WERI-Rb-1 (cell line): ENCODE data around the gene LHFPL2.

ENCODE experiments used
- DNase-seq: peaks from one replicate; pipeline ENCODE4 v3.0.0-alpha.2; 2020
- H3K27ac ChIP-seq: fragments of 250-450 bp; sonication (Bioruptor Pico); 2 replicates; pipeline ENCODE4 v1.5.1; 2020; ENCODE audit warnings: mild to moderate bottlenecking, moderate library complexity
- H3K27me3 ChIP-seq: fragments of 250-450 bp; sonication (Bioruptor Pico); 2 replicates; pipeline ENCODE4 v1.5.1; 2021; ENCODE audit warnings: mild to moderate bottlenecking, low read depth, moderate library complexity; ENCODE audit not compliant: insufficient read depth, severe bottlenecking
- H3K36me3 ChIP-seq: fragments of 250-450 bp; sonication (Bioruptor Pico); 2 replicates; pipeline ENCODE4 v1.5.1; 2020; ENCODE audit warnings: mild to moderate bottlenecking, moderate library complexity
- H3K4me3 ChIP-seq: 2 replicates; pipeline ENCODE4 v1.5.1; 2011; ENCODE audit warnings: low read depth, mild to moderate bottlenecking, control low read depth, low read length
- H3K9me3 ChIP-seq: fragments of 250-450 bp; sonication (Bioruptor Pico); 2 replicates; pipeline ENCODE4 v1.5.1; 2021; ENCODE audit warnings: mild to moderate bottlenecking, moderate library complexity; ENCODE audit not compliant: severe bottlenecking
- TF ChIP-seq, protein P1 (sequence below): IDR thresholded peaks from 2 replicates; pipeline ENCODE4 v1.5.1; 2011; ENCODE audit warnings: low read depth, mild to moderate bottlenecking, control low read depth, inconsistent platforms, low read length

Gene LHFPL2

GRCh38 chr5:78637468-78637867 is 11.1 kb downstream of the LHFPL2 start:
- DNase-seq: no peak
- Histone ChIP-seq H3K36me3 (no peaks in the 10 kb centered on the region; the same call in 1 of the 2 replicates), H3K4me3 (no peak overlapping the region), H3K27me3 (no peaks in the 10 kb centered on the region), H3K9me3 (no peaks in the 10 kb centered on the region), H3K27ac (no peak overlapping the region)
- TF ChIP-seq, protein P1, sequence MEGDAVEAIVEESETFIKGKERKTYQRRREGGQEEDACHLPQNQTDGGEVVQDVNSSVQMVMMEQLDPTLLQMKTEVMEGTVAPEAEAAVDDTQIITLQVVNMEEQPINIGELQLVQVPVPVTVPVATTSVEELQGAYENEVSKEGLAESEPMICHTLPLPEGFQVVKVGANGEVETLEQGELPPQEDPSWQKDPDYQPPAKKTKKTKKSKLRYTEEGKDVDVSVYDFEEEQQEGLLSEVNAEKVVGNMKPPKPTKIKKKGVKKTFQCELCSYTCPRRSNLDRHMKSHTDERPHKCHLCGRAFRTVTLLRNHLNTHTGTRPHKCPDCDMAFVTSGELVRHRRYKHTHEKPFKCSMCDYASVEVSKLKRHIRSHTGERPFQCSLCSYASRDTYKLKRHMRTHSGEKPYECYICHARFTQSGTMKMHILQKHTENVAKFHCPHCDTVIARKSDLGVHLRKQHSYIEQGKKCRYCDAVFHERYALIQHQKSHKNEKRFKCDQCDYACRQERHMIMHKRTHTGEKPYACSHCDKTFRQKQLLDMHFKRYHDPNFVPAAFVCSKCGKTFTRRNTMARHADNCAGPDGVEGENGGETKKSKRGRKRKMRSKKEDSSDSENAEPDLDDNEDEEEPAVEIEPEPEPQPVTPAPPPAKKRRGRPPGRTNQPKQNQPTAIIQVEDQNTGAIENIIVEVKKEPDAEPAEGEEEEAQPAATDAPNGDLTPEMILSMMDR: no peak

DNA sequence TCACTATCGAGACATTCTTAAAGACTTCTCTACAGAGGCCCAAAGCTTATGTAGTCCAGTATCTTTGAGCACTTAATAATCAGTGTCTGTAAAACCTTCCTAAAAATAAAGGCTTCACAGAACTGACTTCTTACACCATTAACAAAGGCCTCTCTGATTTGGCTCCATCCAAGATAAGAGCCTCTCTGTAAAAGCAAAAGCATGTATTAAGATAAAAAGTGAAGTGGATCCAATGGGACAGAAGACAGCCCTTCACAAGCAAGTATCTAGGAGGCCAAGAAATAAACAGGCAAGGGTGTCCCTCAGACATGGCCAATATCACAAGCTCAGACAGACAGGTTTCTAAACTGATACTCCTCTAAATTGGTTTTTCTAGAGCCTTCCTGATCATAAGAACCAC is 11.9 kb downstream of the LHFPL2 start:
- H3K36me3 ChIP-seq: peaks cover 5% of the 10 kb centered on the region
- TF ChIP-seq, protein P1: no peak
- DNase-seq: no peak
- no peaks in the 10 kb centered on the region for H3K27me3 ChIP-seq
- no peaks in the 10 kb centered on the region for H3K9me3 ChIP-seq
- H3K27ac ChIP-seq: no peak overlapping the region
- no peak overlapping the region for H3K4me3 ChIP-seq

- H3K27ac ChIP-seq: no peak overlapping the region
- H3K36me3 ChIP-seq: peaks cover 22% of the 10 kb centered on the region
- H3K27me3 ChIP-seq: no peaks in the 10 kb centered on the region
- no peak for DNase-seq
- H3K4me3 ChIP-seq: no peak overlapping the region
- H3K9me3 ChIP-seq: no peaks in the 10 kb centered on the region
- TF ChIP-seq, protein P1: 0 out of 2 replicates have a peak, but pooled peaks have one; percentile 9
Measured at GRCh38 chr5:78634634-78635033, 13.9 kb downstream of the LHFPL2 start.

GRCh38 chr5:78634229-78634628 is 14.3 kb downstream of the LHFPL2 start:
- H3K9me3 ChIP-seq: no peaks in the 10 kb centered on the region
- H3K36me3 ChIP-seq: peaks cover 22% of the 10 kb centered on the region
- no peak overlapping the region for H3K4me3 ChIP-seq
- no peaks in the 10 kb centered on the region for H3K27me3 ChIP-seq
- H3K27ac ChIP-seq: no peak overlapping the region
- DNase-seq: no peak
- TF ChIP-seq, protein P1: no peak

DNA sequence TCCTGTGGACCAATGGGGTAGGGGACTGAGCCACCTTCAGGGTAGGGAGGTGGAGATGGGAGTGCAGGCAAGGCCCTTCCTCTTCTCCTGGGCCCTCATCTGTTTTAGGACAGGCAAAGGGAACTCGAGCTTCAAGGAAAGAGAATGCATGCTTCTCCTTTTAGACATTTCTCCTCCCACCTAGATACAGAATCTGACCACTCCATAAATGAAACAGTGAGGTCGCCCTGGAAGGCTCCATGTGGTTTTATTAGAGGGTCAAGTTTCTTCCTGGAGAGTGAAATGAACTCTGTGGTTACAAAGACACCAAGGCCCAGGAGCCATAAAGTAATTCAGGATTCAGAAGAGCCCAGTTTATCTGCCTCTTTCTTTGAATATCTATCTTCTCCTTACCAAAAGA is 14.9 kb downstream of the LHFPL2 start:
- no peak overlapping the region for H3K4me3 ChIP-seq
- TF ChIP-seq, protein P1: no peak
- H3K27ac ChIP-seq: no peak overlapping the region
- DNase-seq: no peak
- H3K27me3 ChIP-seq: no peaks in the 10 kb centered on the region
- peaks cover 22% of the 10 kb centered on the region for H3K36me3 ChIP-seq
- H3K9me3 ChIP-seq: no peaks in the 10 kb centered on the region

DNA sequence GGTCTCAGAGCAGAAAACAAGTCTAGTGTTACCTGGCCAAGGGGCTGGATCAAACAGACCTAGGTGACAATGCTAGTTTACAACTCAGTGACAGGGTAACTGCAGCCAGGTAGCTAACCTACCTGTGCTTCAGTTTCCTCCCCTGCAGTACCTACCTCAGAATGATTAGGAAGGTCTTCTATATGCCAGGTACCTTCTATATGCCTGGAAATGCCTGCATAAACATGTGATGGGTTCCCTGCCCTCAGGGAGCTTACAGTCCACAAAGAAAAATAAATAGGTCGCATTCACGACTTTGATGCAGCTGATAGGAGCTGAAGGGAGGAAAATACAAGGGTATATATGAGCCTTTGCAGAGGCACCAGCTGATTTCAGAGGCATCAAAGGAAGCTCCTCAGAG is 16.1 kb downstream of the LHFPL2 start:
- no peak overlapping the region for H3K4me3 ChIP-seq
- H3K9me3 ChIP-seq: no peaks in the 10 kb centered on the region
- DNase-seq: no peak
- no peak overlapping the region for H3K27ac ChIP-seq
- no peaks in the 10 kb centered on the region for H3K27me3 ChIP-seq
- TF ChIP-seq, protein P1: no peak
- peaks cover 26% of the 10 kb centered on the region for H3K36me3 ChIP-seq
